ENCODE measurements around the gene TRIP6.

The TRIP6 gene, protein sequence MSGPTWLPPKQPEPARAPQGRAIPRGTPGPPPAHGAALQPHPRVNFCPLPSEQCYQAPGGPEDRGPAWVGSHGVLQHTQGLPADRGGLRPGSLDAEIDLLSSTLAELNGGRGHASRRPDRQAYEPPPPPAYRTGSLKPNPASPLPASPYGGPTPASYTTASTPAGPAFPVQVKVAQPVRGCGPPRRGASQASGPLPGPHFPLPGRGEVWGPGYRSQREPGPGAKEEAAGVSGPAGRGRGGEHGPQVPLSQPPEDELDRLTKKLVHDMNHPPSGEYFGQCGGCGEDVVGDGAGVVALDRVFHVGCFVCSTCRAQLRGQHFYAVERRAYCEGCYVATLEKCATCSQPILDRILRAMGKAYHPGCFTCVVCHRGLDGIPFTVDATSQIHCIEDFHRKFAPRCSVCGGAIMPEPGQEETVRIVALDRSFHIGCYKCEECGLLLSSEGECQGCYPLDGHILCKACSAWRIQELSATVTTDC

GRCh38 chr7:100867040-100867775, at the start of gene TRIP6:
TRIP6 (plus strand) TSS chr7:100867387; CDS start chr7:100867498, 111 bp downstream.
- no peak for DNase-seq

DNA sequence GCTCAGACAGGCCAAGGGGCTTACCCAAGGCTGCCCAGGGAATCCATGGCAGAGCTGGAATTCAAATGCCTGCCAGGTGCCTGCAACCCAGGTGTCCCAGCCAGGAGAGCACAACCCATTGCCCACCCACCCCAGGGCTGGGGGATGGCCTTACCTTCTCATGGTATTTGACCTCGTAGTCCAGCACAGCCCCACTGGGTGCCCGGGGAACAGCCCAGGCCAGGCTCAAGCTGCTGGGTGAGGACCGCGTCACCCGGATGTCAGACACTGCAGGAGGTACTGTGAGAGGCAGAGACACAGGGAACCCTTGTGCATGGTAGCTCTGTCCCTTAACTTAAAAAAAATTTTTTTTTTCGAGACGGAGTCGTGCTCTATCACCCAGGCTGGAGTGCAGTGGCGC, 48.8 kb upstream of the TRIP6 start:
- DNase-seq = no peak

- DNase-seq = no peak
These were observed 48.4 kb upstream of the TRIP6 start for GRCh38 chr7:100818825-100819224.

DNA sequence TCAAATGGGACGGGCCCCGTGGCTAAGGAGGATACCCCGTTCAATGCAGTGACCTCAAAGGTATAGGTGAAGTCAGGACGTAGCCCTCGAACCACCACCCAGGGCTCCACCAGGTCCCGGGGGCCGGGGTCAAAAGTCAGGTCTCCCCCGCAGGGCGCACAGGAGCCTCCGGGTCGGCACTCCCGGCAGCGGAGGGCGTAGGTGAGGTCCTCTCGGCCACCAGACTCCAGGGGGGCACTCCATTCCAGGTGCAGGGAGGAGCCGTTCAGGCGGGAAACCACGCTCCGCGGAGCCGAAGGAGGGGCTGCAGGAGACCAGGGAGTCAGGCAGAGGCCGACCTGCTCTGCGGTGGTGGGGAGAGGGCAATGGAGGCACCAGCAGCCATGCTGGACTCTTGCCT, 47.6 kb upstream of the TRIP6 start:
- DNase-seq = no peak

GRCh38 chr7:100822236-100823139, 44.7 kb upstream of the TRIP6 start:
- DNase-seq = no peak

DNA sequence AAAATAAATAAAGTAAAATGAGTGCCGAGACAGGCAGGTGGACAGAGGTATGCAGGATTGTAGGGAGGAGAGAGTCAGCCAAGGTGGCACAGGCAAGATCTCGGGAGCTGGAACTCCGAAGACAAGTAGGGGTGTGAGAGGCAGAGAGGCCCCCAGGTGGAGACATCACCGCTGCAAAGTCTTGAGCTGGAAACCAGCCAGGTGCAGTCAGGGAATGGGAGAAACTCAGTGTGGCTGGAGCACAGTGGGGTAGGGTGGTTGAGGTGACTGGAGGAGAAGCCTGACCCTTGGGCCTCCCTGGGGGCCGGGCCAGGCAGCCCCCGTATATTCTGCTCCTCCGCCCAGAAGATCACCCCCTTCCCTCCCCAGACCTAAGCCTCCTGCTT, 44.1 kb upstream of the TRIP6 start:
- DNase-seq = no peak

- DNase-seq = no peak
These were observed 43.7 kb upstream of the TRIP6 start for GRCh38 chr7:100823534-100823933.

- no peak for DNase-seq
These were observed 42.5 kb upstream of the TRIP6 start for GRCh38 chr7:100824499-100825214.

GRCh38 chr7:100825215-100825671, 41.9 kb upstream of the TRIP6 start:
- DNase-seq = no peak

DNA sequence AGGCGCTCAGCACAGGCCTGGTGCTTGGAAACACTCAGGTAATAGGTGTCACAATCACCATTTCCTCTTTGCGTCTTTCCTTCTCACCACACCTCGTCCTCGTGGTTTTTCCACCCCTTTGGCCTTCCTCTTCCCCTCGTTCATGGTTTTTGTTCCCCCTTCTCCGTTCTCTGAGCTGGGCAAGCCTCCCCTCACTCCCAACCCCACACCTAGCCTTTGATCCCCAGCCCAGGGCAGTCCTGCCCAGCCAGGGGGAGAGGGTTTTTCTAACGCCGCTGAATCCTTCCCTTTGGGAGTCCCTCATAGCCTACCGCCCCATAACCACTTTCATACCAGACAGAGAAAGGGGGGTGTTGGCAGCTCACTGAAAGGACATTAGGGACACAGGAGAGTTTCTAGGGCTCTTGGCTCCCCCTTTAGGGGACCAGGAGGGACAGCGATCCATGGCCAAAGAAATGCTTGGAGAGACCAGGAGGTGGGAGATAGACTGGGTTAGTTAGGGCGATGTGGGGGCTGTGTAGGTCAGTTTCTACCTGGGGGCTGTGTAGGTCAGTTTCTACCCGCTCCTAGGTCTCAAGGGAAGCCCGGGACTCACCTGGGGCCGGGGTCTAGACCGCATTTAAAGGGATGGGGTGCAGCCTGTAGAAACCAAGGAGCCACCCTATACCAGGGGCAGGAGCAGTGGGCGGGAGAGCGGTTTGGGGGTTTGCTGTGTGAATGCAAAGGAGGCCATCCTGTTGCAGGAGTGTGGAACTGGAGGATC, 41.3 kb upstream of the TRIP6 start:
- no peak for DNase-seq

DNA sequence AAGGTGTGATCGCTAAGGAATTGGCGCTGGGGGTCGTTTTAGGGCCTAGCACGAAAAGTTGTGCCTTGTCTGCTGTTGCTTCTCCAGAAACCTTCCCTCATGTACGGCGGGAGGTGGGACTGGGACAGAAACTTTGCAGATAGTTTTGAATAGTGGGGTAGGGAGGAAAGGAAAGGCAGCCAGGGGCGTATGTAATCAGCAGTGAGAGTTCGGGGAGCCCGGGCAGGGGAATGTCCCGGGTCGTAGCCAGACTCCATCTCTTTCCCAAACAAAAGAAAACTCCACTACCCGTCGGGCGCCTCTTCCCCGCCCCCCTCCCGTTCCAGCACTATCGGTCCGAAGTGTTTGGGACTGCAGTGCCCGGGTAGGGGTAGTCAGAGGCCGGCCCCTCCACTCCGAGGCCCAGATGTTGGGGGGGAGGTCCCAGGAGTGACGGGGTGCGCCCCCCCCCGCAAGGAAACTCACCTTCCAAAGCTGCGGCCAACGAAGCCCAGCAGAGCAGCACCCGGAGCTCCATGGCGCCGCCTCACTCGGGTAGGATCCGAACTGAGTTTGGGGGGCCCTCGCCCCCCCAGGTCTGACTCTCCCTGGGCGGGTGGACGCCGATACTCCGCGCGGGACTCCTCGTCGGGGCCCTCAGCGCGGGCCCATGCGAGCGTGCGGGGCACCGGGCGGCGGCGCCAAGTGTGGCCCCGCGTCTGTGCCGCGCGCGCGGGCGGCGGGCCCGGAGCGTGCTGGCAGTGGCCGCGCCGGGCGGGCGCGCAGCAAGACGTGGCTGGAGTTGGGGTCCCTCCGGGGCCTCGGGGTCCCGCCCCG, 40.5 kb upstream of the TRIP6 start:
- no peak for DNase-seq

DNA sequence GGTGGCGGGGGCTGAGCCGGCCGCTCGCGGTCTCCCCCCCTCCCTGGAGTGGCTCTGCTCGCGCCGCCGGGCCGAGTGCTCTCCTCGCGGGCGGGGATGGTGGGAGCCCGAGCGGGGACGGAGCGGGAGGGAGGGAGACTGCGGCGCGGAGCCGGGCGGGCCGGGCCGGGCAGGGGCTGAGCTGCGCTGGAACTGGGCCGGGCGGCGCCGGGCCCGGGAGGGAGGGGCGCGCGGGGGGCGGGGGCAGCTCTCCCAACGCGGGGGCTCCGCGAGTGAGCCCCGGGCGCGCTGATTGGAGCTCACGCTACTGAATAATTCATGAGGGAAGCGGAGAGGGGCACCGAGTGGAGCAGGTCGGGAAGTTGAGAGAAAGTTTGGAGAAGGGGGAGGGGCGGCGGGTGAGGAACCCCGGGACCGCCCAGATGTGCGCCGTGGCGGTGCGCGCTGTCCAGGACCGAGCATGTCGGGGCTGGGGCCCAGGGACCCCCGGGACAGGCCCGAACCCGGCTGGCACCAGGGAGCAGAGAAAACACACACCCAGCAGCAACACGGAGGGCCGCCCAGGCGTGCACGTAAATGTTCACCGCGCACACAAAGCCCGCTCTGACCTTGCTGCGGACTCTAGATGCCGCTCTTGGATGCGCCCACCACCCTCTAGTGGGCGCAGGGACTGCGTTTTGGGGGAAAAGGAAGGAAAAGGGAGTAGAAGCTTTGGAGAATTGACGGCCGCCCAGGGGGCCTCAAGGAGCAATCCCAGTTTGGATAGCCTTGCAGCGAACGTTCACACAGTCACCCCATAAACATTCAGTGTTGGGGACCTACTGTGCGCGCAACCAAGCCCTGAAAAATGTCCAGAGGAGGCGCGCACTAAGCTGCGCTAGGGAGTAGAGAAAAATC, 39.6 kb upstream of the TRIP6 start, which contains the start of gene EPHB4:
TSS of gene EPHB4 (minus strand) at position 194 of the 897 bp plus-strand sequence. CDS start 493 bp downstream, outside the sequence.
- no peak for DNase-seq

DNA sequence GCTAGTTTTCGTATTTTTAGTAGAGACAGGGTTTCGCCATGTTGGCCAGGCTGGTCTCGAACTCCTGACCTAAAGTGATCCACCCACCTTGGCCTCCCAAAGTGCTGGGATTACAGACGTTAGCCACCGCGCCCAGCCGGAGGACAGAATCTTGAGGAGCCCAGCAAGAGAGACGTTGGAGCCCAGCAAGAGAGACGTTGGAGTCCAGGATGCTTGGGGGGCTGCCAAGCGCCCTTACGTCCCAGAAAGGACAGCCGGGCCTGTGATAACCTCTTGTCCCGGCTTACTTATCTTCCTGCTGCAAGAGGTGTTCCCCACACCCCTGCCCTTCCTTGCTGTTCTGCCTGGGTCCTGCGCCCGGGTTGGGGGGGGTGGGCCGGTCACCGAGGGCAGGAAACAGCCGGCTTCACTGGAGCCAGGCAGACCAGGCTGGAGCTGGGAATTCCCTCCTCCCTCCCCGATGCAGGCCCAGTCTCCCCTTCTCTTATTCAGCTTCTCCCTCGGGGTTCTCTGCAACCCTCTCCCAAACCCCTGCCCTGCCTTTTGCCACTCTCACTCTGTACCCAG, 38.0 kb upstream of the TRIP6 start:
- DNase-seq = no peak

DNA sequence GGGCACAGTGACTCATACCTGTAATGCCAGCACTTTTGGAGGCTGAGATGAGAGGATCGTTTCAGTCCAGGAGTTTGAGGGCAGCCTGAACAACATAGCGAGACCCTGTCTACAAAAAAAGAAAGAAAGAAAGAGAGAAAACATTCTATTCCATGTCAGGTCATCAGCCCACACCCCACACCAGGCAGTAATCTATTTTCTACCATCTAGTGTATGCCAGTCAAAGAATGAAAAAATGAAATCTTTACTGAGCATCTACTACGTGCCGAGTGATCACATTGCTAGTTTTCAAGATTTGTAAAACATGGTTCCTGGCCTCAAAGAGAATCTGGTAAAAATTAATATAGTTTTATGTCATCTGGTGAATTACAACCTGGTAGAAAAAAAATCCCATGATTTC, 36.8 kb upstream of the TRIP6 start:
- DNase-seq = no peak

DNA sequence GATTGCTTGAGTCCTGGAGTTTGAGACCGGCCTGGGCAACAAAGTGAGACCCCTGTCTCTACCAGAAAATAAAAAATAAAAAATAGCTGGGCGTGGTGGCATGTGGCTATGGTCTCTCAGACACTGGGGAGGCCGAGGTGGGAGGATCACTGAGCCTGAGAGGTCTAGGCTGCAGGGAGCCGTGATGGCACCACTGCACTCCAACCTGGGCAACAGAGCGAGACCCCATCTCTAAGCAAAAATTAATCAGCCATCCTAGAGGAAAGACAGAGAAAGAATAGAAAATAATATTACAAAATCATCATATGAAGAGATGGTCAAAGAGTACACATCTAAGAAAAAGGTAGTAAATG, 34.9 kb upstream of the TRIP6 start:
- no peak for DNase-seq

DNA sequence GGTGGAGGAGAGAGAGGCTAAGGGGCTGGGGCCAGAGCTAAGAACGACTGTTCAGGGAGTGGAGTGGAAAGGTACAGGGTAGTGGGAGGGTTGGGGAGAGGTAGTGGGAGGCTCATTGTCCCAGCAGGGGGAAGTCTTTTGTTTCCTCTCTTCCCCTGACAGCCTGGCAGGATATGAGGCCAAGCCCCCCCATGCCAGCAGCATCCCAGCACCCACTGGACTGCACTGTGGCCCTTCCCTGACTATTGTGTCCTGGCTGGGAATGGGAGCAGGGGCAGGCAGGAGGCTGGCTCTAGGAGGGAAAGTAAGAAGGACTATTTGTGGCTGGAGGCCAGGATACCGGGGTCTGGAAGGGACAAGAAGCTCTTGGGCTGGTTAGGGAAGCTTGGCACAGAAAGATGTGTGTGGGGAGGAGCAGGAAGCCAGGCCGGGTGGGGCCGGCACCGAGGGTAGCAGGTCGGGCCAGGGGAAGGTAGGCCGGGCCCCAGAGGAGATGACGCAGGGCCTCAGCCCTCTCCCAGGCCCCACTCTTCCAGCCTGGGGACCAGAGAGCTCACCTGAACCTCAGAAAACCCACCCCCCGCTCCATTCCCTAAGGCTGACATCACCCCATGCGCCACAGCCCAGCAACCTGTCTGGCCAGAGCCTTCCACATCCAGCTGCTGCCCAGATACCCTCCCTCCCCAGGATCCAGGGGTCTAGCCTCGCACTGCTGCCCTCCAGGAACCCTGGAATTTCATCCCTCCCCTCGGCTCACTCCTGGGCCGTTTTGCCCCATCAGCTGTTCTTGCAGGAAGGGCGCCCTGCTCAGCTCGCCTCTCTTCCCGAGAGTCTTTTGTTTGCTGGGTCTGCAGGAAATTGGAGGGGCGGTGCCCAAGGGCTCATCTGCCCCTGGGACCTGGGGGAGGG, 31.0 kb upstream of the TRIP6 start:
- no peak for DNase-seq

DNA sequence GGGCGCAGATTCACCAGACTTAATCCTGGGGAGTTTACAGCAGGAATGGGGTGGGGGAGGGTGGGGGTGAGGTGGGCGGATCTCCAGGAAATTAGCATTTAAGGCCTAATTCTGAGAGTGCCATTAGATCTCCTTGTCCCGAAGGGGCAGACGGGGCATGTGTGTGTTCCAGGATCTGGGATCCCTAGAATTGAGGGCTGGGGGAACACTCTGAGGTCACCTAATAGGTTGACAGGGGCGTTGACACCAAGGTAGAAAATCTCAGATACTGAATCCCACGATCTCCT, 30.4 kb upstream of the TRIP6 start:
- no peak for DNase-seq

DNA sequence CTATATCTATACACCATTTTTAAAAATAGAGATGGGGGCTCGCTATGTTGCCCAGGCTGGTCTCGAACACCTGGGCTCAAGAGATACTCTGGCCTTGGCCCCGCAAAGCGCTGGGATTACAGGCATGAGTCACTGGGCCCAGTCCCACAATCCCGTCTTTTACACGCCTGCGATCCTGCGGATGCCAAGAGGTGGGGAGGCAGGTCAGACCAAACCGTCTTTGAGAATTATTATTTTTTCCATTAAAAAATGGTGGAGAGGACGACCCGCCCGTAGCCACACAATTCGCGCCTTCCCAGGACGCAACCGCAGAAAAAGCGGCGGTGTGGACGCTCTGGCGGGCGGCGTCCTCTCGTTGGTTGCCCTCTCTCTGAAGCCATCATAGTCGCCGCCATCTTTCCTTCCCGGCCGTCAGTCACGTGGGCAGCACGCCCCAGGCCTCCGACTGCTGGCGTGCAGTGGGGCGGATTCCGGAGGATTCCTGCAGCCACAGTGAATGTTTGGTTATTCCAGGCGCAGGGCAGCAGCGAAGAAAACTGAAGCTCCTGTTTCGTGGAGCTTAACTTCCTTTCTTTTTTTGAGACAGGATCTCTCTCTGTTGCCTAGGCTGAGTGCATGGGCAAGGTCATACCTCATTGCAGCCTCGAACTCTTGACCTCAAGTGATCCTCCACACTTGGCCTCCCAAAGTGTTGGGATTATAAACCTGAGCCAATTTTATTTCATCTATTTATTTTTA, 29.9 kb upstream of the TRIP6 start:
- DNase-seq = no peak
